WTC11 (cell line): ENCODE results near the gene LY6G6C. TPM values are rescaled to one million over a fixed set of nuclear protein-coding genes. Genes with fewer than 3 reads are reported as not detected.
"Not testable (repeated sequence)": the region's sequence is repeated elsewhere in the genome, so short reads cannot be mapped to it uniquely, and the experiment has no call there.

Experiments
- ATAC-seq: fragments of 200-7000 bp; cut with Tn5 transposase; 2 replicates; pipeline ENCODE4 v1.10.0; 2021; ENCODE audit warnings: mild to moderate bottlenecking, moderate library complexity
- CTCF ChIA-PET: fragments of 300-600 bp; sonication (Branson Sonifier 250); formaldehyde crosslinking; loops from one replicate; lab custom pipeline; 2021; ENCODE audit warnings: antibody characterized with exemption; lab: Charles Lee
- POLR2A ChIA-PET: fragments of 350-600 bp; sonication (Branson Sonifier 250); formaldehyde crosslinking; loops from one replicate; lab custom pipeline; 2021; ENCODE audit warnings: antibody characterized with exemption; lab: Charles Lee
- DNase-seq: peaks from one replicate; pipeline ENCODE4 v3.0.0; 2021; ENCODE audit warnings: low spot score
- H3K27ac Mint-ChIP-seq: 2 replicates; pipeline ENCODE4 v1.8.0; 2021; ENCODE audit warnings: mixed read lengths
- H3K27me3 Mint-ChIP-seq: 2 replicates; pipeline ENCODE4 v1.8.0; 2021; ENCODE audit warnings: low read depth, mild to moderate bottlenecking, moderate library complexity, mixed read lengths
- H3K36me3 Mint-ChIP-seq: 2 replicates; pipeline ENCODE4 v1.8.0; 2021; ENCODE audit warnings: mixed read lengths
- H3K4me1 Mint-ChIP-seq: 2 replicates; pipeline ENCODE4 v1.8.0; 2022; ENCODE audit warnings: mixed read lengths
- H3K4me3 Mint-ChIP-seq: 2 replicates; pipeline ENCODE4 v1.8.0; 2021; ENCODE audit warnings: mild to moderate bottlenecking, moderate library complexity, mixed read lengths
- H3K9me3 Mint-ChIP-seq: 2 replicates; pipeline ENCODE4 v1.8.0; 2021; ENCODE audit warnings: mixed read lengths
- ATF1 ChIP-seq: sonication (generic); formaldehyde crosslinking; IDR thresholded peaks from 2 replicates; pipeline ENCODE4 v1.8.1; 2023; ENCODE audit warnings: mild to moderate bottlenecking, moderate library complexity, missing genetic modification reagents
- CREB1 ChIP-seq: sonication (generic); formaldehyde crosslinking; IDR thresholded peaks from 2 replicates; pipeline ENCODE4 v1.8.0; 2023; ENCODE audit warnings: mild to moderate bottlenecking, missing genetic modification reagents
- FOXP1 ChIP-seq: sonication (generic); formaldehyde crosslinking; IDR thresholded peaks from 2 replicates; pipeline ENCODE4 v1.8.0; 2022; ENCODE audit warnings: missing genetic modification reagents, mild to moderate bottlenecking, moderate library complexity, borderline replicate concordance
- KAT7 ChIP-seq: sonication (generic); formaldehyde crosslinking; IDR thresholded peaks from 2 replicates; pipeline ENCODE4 v1.8.1; 2023; ENCODE audit warnings: missing genetic modification reagents, mild to moderate bottlenecking, borderline replicate concordance
- MYBL2 ChIP-seq: sonication (generic); formaldehyde crosslinking; IDR thresholded peaks from 2 replicates; pipeline ENCODE4 v1.8.1; 2023; ENCODE audit warnings: mild to moderate bottlenecking, moderate library complexity, missing genetic modification reagents
- NFATC4 ChIP-seq: fragments of 250-450 bp; sonication (Bioruptor Pico); IDR thresholded peaks from 2 replicates; pipeline ENCODE4 v1.9.0; 2021; ENCODE audit warnings: mild to moderate bottlenecking
- NR2C2 ChIP-seq: sonication (generic); formaldehyde crosslinking; IDR thresholded peaks from 2 replicates; pipeline ENCODE4 v1.8.0; 2022; ENCODE audit warnings: mild to moderate bottlenecking, missing genetic modification reagents
- RORB ChIP-seq: fragments of 250-450 bp; sonication (Bioruptor Pico); IDR thresholded peaks from 2 replicates; pipeline ENCODE4 v1.9.0; 2021; ENCODE audit warnings: mild to moderate bottlenecking
- SP1 ChIP-seq: sonication (generic); formaldehyde crosslinking; conservative IDR thresholded peaks from 2 replicates; pipeline ENCODE4 v1.8.1; 2022; ENCODE audit warnings: missing genetic modification reagents
- ZNF263 ChIP-seq: sonication (generic); formaldehyde crosslinking; IDR thresholded peaks from 2 replicates; pipeline ENCODE4 v1.8.1; 2022; ENCODE audit warnings: low read depth, mild to moderate bottlenecking, moderate library complexity, missing genetic modification reagents
- ZNF423 ChIP-seq: fragments of 250-450 bp; sonication (Bioruptor Pico); IDR thresholded peaks from 2 replicates; pipeline ENCODE4 v2.1.2; 2022; ENCODE audit warnings: mild to moderate bottlenecking, moderate library complexity
- ZNF671 ChIP-seq: fragments of 250-450 bp; sonication (Bioruptor Pico); IDR thresholded peaks from 2 replicates; pipeline ENCODE4 v1.8.0; 2021; ENCODE audit warnings: mild to moderate bottlenecking
- total RNA-seq: library from RNA; stranded (reverse); gene quantifications from 3 replicates; pipeline ENCODE4 v1.2.3, GENCODE V29; 2021
- TF ChIP-seq, protein P1 (sequence below): sonication (generic); formaldehyde crosslinking; IDR thresholded peaks from 2 replicates; pipeline ENCODE4 v1.8.0; 2022; ENCODE audit warnings: mild to moderate bottlenecking, missing genetic modification reagents
- TF ChIP-seq, protein P2 (sequence below): sonication (generic); formaldehyde crosslinking; conservative IDR thresholded peaks from 2 replicates; pipeline ENCODE4 v1.8.1; 2023; ENCODE audit warnings: mild to moderate bottlenecking, low read depth, missing genetic modification reagents, moderate library complexity
- TF ChIP-seq, protein P3 (sequence below): fragments of 200-600 bp; IDR thresholded peaks from 2 replicates; pipeline ENCODE4 v1.8.0; 2022; ENCODE audit warnings: antibody characterized with exemption
- TF ChIP-seq, protein P4 (sequence below): fragments of 250-450 bp; sonication (Bioruptor Pico); IDR thresholded peaks from 2 replicates; pipeline ENCODE4 v1.9.0; 2021; ENCODE audit warnings: moderate library complexity, mild to moderate bottlenecking, inconsistent platforms, borderline replicate concordance
- TF ChIP-seq, protein P5 (sequence below): fragments of 250-450 bp; sonication (Bioruptor Pico); IDR thresholded peaks from 2 replicates; pipeline ENCODE4 v1.9.0; 2021; ENCODE audit warnings: mild to moderate bottlenecking, borderline replicate concordance
- TF ChIP-seq, protein P6 (sequence below): fragments of 250-450 bp; sonication (Bioruptor Pico); IDR thresholded peaks from 2 replicates; pipeline ENCODE4 v1.9.0; 2021; ENCODE audit warnings: mild to moderate bottlenecking
- TF ChIP-seq, protein P7 (sequence below): fragments of 250-450 bp; sonication (Bioruptor Pico); IDR thresholded peaks from 2 replicates; pipeline ENCODE4 v1.9.0; 2021; ENCODE audit warnings: mild to moderate bottlenecking

Gene LY6G6C
- total RNA-seq, 1 experiment from 2014 or later = 0.35 TPM

DNA sequence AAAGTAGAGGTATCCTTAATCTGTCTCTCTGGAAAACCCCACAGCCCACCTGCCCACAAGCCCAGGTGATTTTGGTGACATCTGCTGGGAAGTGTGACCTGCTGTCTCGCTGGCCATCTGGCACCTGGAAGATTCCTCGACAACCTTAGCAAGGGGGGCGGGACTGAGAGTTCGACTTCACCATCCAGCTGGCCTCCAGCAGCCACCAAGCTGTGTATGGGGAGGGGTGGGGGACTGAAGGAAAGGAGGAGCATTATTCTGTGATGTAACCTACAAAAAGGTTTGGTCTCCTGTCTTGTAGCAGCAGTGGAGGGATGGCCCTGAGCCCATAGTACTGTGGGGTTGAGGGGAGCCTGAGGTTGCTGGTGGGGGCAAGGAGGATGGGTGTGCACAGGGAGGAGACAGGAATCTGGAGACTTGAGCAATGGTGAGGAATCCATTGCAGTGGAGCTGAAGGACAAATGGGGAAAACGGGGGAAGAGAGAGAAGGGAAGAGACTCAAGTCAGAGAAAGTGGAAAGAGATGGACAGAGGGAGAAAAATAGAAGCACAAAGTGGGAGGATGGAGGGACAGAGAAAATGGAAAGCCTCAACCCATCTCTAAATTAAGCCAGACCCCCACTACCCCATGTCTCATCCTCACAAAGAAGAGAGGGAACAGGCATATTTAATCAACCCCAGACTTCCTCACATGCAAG, 10.9 kb downstream of the LY6G6C start (continued):
- TF ChIP-seq, protein P1, sequence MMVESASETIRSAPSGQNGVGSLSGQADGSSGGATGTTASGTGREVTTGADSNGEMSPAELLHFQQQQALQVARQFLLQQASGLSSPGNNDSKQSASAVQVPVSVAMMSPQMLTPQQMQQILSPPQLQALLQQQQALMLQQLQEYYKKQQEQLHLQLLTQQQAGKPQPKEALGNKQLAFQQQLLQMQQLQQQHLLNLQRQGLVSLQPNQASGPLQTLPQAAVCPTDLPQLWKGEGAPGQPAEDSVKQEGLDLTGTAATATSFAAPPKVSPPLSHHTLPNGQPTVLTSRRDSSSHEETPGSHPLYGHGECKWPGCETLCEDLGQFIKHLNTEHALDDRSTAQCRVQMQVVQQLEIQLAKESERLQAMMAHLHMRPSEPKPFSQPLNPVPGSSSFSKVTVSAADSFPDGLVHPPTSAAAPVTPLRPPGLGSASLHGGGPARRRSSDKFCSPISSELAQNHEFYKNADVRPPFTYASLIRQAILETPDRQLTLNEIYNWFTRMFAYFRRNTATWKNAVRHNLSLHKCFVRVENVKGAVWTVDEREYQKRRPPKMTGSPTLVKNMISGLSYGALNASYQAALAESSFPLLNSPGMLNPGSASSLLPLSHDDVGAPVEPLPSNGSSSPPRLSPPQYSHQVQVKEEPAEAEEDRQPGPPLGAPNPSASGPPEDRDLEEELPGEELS (CRISPR knock-in tag) = no peak
- TF ChIP-seq, protein P2, sequence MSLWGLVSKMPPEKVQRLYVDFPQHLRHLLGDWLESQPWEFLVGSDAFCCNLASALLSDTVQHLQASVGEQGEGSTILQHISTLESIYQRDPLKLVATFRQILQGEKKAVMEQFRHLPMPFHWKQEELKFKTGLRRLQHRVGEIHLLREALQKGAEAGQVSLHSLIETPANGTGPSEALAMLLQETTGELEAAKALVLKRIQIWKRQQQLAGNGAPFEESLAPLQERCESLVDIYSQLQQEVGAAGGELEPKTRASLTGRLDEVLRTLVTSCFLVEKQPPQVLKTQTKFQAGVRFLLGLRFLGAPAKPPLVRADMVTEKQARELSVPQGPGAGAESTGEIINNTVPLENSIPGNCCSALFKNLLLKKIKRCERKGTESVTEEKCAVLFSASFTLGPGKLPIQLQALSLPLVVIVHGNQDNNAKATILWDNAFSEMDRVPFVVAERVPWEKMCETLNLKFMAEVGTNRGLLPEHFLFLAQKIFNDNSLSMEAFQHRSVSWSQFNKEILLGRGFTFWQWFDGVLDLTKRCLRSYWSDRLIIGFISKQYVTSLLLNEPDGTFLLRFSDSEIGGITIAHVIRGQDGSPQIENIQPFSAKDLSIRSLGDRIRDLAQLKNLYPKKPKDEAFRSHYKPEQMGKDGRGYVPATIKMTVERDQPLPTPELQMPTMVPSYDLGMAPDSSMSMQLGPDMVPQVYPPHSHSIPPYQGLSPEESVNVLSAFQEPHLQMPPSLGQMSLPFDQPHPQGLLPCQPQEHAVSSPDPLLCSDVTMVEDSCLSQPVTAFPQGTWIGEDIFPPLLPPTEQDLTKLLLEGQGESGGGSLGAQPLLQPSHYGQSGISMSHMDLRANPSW (CRISPR knock-in tag) = no peak
- no peak for TF ChIP-seq ZNF671
- no peak for TF ChIP-seq ZNF423 (CRISPR knock-in tag)
- TF ChIP-seq NFATC4 = no peak
- TF ChIP-seq FOXP1 = no peak
- TF ChIP-seq, protein P3, sequence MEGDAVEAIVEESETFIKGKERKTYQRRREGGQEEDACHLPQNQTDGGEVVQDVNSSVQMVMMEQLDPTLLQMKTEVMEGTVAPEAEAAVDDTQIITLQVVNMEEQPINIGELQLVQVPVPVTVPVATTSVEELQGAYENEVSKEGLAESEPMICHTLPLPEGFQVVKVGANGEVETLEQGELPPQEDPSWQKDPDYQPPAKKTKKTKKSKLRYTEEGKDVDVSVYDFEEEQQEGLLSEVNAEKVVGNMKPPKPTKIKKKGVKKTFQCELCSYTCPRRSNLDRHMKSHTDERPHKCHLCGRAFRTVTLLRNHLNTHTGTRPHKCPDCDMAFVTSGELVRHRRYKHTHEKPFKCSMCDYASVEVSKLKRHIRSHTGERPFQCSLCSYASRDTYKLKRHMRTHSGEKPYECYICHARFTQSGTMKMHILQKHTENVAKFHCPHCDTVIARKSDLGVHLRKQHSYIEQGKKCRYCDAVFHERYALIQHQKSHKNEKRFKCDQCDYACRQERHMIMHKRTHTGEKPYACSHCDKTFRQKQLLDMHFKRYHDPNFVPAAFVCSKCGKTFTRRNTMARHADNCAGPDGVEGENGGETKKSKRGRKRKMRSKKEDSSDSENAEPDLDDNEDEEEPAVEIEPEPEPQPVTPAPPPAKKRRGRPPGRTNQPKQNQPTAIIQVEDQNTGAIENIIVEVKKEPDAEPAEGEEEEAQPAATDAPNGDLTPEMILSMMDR = no peak
- TF ChIP-seq, protein P4, sequence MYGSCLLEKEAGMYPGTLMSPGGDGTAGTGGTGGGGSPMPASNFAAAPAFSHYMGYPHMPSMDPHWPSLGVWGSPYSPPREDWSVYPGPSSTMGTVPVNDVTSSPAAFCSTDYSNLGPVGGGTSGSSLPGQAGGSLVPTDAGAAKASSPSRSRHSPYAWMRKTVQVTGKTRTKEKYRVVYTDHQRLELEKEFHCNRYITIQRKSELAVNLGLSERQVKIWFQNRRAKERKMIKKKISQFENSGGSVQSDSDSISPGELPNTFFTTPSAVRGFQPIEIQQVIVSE (CRISPR knock-in tag) = no peak
- TF ChIP-seq RORB (CRISPR knock-in tag) = no peak
- TF ChIP-seq, protein P5, sequence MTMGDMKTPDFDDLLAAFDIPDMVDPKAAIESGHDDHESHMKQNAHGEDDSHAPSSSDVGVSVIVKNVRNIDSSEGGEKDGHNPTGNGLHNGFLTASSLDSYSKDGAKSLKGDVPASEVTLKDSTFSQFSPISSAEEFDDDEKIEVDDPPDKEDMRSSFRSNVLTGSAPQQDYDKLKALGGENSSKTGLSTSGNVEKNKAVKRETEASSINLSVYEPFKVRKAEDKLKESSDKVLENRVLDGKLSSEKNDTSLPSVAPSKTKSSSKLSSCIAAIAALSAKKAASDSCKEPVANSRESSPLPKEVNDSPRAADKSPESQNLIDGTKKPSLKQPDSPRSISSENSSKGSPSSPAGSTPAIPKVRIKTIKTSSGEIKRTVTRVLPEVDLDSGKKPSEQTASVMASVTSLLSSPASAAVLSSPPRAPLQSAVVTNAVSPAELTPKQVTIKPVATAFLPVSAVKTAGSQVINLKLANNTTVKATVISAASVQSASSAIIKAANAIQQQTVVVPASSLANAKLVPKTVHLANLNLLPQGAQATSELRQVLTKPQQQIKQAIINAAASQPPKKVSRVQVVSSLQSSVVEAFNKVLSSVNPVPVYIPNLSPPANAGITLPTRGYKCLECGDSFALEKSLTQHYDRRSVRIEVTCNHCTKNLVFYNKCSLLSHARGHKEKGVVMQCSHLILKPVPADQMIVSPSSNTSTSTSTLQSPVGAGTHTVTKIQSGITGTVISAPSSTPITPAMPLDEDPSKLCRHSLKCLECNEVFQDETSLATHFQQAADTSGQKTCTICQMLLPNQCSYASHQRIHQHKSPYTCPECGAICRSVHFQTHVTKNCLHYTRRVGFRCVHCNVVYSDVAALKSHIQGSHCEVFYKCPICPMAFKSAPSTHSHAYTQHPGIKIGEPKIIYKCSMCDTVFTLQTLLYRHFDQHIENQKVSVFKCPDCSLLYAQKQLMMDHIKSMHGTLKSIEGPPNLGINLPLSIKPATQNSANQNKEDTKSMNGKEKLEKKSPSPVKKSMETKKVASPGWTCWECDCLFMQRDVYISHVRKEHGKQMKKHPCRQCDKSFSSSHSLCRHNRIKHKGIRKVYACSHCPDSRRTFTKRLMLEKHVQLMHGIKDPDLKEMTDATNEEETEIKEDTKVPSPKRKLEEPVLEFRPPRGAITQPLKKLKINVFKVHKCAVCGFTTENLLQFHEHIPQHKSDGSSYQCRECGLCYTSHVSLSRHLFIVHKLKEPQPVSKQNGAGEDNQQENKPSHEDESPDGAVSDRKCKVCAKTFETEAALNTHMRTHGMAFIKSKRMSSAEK (CRISPR knock-in tag) = no peak

DNA sequence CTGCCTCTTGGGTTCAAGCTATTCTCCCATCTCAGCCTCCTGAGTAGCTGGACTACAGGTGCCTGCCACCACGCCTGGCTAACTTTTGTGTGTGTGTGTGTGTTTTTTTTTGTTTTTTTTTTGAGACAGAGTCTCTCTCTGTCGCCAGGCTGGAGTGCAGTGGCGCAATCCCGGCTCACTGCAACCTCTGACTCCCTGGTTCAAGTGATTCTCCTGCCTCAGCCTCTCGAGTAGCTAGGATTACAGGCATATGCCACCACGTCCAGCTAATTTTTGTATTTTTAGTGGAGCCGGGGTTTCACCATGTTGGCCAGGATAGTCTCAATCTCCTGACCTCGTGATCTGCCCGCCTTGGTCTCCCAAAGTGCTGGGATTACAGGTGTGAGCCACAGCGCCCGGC, 12.4 kb downstream of the LY6G6C start:
- H3K4me3 Mint-ChIP-seq, DNase-seq: not testable (repeated sequence)
- CTCF ChIA-PET = interaction anchor here (0.7 kb wide), 1 partner anchor 12 kb away, joined by 3 read pairs; no protein-coding TSS in a partner anchor

DNA sequence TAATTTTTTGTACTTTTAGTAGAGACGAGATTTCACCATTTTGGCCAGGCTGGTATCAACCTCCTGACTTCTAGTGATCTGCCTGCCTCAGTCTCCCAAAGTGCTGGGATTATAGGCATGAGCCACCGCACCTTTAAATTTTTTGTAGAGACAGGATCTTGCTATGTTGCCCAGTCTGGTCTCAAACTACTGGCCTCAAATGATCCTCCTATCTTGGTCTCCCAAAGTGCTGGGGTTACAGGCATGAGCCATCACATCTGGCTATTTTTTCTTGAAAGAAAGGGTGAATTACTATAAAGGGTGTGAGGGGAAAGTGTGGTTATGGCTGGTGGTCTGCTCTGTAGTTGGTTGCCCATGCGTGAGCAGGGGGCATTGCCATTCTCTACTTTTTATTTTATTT, 13.3 kb downstream of the LY6G6C start:
- Mint-ChIP-seq H3K36me3 (no peaks in the 10 kb centered on the region), H3K27ac (no peak overlapping the region), H3K4me3 (no peak overlapping the region), H3K9me3 (no peaks in the 10 kb centered on the region), H3K4me1 (peaks cover 16% of the 10 kb centered on the region), H3K27me3 (peaks cover 7% of the 10 kb centered on the region; the same call in 1 of the 2 replicates)
- ATAC-seq (no peak), DNase-seq (no peak)
- CTCF ChIA-PET = no interaction called here
- POLR2A ChIA-PET = no interaction called here
- no peak for TF ChIP-seq CREB1 (CRISPR knock-in tag)
- TF ChIP-seq KAT7 = no peak
- TF ChIP-seq NR2C2 (CRISPR knock-in tag) = no peak
- no peak for TF ChIP-seq SP1 (CRISPR knock-in tag)
- no peak for TF ChIP-seq ZNF263 (CRISPR knock-in tag)
- TF ChIP-seq ATF1 = no peak
- TF ChIP-seq, protein P6, sequence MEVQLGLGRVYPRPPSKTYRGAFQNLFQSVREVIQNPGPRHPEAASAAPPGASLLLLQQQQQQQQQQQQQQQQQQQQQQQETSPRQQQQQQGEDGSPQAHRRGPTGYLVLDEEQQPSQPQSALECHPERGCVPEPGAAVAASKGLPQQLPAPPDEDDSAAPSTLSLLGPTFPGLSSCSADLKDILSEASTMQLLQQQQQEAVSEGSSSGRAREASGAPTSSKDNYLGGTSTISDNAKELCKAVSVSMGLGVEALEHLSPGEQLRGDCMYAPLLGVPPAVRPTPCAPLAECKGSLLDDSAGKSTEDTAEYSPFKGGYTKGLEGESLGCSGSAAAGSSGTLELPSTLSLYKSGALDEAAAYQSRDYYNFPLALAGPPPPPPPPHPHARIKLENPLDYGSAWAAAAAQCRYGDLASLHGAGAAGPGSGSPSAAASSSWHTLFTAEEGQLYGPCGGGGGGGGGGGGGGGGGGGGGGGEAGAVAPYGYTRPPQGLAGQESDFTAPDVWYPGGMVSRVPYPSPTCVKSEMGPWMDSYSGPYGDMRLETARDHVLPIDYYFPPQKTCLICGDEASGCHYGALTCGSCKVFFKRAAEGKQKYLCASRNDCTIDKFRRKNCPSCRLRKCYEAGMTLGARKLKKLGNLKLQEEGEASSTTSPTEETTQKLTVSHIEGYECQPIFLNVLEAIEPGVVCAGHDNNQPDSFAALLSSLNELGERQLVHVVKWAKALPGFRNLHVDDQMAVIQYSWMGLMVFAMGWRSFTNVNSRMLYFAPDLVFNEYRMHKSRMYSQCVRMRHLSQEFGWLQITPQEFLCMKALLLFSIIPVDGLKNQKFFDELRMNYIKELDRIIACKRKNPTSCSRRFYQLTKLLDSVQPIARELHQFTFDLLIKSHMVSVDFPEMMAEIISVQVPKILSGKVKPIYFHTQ (CRISPR knock-in tag) = no peak
- TF ChIP-seq, protein P7, sequence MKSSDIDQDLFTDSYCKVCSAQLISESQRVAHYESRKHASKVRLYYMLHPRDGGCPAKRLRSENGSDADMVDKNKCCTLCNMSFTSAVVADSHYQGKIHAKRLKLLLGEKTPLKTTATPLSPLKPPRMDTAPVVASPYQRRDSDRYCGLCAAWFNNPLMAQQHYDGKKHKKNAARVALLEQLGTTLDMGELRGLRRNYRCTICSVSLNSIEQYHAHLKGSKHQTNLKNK (CRISPR knock-in tag) = no peak
- no peak for TF ChIP-seq MYBL2 (CRISPR knock-in tag)

More for the DNA sequence above, 12.4 kb downstream of the LY6G6C start:
- ATAC-seq, H3K36me3 Mint-ChIP-seq, H3K27me3 Mint-ChIP-seq, POLR2A ChIA-PET, H3K9me3 Mint-ChIP-seq, H3K27ac Mint-ChIP-seq: not testable (repeated sequence)
- peaks cover 21% of the 10 kb centered on the region for H3K4me1 Mint-ChIP-seq
